Left kidney (tissue), 8 donors: Measurements from ENCODE around the gene ITPRIPL2. TPM values are rescaled to one million over a fixed set of nuclear protein-coding genes. Genes with fewer than 3 reads are reported as not detected.

Experiments
- DNase-seq: peaks from one replicate; pipeline ENCODE4 v3.0.0-alpha.2; 2013
- long read RNA-seq, 8 donors: transcript quantifications; one replicate each; lab custom pipeline, GENCODE V29; 2026
- polyA plus RNA-seq: library from polyadenylated mRNA; unstranded; fragments of 120-200 nt; gene quantifications from one replicate; pipeline ENCODE4 v1.2.1, GENCODE V29; 2013; ENCODE audit not compliant: insufficient read length

ITPRIPL2 gene
- 15.9 TPM for polyA plus RNA-seq
- long read RNA-seq, donor 1, full-length matches to known transcripts, result 42 of 42 reads
- long read RNA-seq, donor 1, partial matches to known transcripts, result 0 of 42 reads
- long read RNA-seq, donor 1, other reads (novel, unspliced or antisense), result 0 of 42 reads
- long read RNA-seq, donor 2, full-length matches to known transcripts, result 50 of 50 reads
- long read RNA-seq, donor 2, partial matches to known transcripts, result 0 of 50 reads
- long read RNA-seq, donor 2, other reads (novel, unspliced or antisense), result 0 of 50 reads
- long read RNA-seq, donor 3, full-length matches to known transcripts, result 36 of 36 reads
- long read RNA-seq, donor 3, partial matches to known transcripts, result 0 of 36 reads
- long read RNA-seq, donor 3, other reads (novel, unspliced or antisense), result 0 of 36 reads
- long read RNA-seq, donor 4, full-length matches to known transcripts, result 2 of 2 reads
- long read RNA-seq, donor 4, partial matches to known transcripts, result 0 of 2 reads
- long read RNA-seq, donor 4, other reads (novel, unspliced or antisense), result 0 of 2 reads
- long read RNA-seq, donor 5, full-length matches to known transcripts, result 29 of 29 reads
- long read RNA-seq, donor 5, partial matches to known transcripts, result 0 of 29 reads
- long read RNA-seq, donor 5, other reads (novel, unspliced or antisense), result 0 of 29 reads
- long read RNA-seq, donor 6, full-length matches to known transcripts, result 38 of 38 reads
- long read RNA-seq, donor 6, partial matches to known transcripts, result 0 of 38 reads
- long read RNA-seq, donor 6, other reads (novel, unspliced or antisense), result 0 of 38 reads
- long read RNA-seq, donor 7, full-length matches to known transcripts, result 42 of 42 reads
- long read RNA-seq, donor 7, partial matches to known transcripts, result 0 of 42 reads
- long read RNA-seq, donor 7, other reads (novel, unspliced or antisense), result 0 of 42 reads
- long read RNA-seq, donor 8, full-length matches to known transcripts, result 17 of 17 reads
- long read RNA-seq, donor 8, partial matches to known transcripts, result 0 of 17 reads
- long read RNA-seq, donor 8, other reads (novel, unspliced or antisense), result 0 of 17 reads

DNA sequence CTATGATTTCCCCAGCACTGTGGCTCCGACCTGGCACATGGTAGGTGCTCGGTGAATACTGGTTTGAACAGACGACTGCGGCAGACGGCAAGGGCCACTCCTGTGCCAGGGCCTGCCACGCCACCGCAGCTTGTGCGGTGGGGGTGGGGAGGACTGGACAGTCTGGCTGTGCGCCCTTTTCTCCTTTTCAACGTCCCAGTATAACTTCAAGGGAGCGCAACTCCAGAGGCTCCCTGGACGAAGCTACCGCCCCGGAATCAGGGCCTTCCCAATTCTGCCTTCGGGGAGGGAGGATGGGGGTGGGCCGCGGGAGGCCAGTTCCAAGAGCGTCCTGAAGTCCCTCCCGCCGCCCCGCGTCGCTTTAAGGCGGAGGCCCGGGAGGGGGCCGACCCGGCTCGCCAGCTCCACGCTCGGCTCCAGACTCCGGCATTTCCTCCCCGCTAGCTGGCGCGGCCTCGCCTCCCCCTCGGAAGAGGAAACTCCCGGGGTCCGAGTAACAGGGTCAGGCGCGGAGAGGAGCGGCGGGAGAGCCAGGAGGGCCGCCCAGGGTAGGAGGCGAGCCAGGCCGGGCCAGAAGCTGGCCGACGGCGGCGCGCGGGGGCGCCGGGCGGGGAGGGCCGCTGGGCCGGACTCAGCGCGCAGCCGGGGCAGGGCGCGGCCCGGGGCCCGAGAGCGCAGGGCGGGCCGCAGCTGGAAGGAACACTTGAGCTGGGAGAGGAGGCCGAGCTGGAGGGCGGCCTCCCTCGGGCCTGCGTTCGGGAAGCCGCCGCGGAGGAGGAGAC lies at the start of gene ITPRIPL2:
ITPRIPL2 (plus strand) TSS at position 388 of the 782 bp plus-strand sequence. CDS start 498 bp downstream, outside the sequence.
- DNase-seq, result peak; percentile 80

GRCh38 chr16:19066988-19067348 lies 46.8 kb upstream of the ITPRIPL2 start:
- no peak for DNase-seq

DNA sequence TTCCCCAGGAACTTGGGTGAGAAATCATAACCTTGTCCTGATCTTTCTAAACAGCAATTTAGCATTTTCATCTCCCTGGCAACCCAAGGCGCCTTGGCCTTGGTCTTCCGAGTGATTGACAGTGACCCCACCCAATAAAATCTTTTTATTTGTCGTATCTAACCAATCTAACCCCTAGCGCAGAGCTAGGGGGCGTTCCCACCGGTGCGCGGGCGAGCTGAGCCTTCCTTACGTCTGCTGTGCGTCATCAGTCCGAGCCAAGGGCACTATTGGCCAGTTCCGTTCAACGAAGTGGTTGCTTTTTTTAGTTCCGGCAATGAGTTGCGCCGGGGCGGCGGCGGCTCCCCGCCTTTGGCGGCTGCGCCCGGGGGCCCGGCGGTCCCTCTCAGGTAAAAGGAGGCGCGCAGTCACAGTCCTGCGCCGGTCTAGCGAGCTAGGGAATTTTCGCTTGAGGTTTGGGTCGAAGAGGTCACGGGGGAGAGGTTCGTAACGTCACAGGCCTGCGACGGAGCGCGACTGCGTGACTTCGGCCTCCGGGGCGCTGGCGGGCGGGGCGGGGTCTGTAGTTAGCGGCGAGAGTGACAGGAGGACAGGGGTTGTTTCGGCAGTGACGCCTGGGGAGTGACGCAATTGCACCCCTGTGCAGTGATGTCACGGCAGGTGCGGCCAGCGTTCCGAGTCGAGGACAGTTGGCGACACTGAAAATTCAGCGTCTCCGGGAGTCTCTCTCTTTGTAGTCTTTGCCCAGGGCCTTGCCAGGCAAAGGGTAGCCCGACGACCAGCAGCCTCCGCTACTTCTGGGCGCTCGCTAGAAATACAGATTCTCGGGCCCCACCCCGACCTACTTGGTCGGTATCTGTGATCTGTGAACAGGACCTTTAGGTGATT lies 46.2 kb upstream of the ITPRIPL2 start, which contains the start of gene COQ7:
COQ7 (plus strand) TSS at position 266 of the 888 bp plus-strand sequence; CDS start at position 317, 51 bp downstream.
- peak; percentile 100 for DNase-seq

- DNase-seq, result no peak
Observed at GRCh38 chr16:19068237-19068815, 45.4 kb upstream of the ITPRIPL2 start.

DNA sequence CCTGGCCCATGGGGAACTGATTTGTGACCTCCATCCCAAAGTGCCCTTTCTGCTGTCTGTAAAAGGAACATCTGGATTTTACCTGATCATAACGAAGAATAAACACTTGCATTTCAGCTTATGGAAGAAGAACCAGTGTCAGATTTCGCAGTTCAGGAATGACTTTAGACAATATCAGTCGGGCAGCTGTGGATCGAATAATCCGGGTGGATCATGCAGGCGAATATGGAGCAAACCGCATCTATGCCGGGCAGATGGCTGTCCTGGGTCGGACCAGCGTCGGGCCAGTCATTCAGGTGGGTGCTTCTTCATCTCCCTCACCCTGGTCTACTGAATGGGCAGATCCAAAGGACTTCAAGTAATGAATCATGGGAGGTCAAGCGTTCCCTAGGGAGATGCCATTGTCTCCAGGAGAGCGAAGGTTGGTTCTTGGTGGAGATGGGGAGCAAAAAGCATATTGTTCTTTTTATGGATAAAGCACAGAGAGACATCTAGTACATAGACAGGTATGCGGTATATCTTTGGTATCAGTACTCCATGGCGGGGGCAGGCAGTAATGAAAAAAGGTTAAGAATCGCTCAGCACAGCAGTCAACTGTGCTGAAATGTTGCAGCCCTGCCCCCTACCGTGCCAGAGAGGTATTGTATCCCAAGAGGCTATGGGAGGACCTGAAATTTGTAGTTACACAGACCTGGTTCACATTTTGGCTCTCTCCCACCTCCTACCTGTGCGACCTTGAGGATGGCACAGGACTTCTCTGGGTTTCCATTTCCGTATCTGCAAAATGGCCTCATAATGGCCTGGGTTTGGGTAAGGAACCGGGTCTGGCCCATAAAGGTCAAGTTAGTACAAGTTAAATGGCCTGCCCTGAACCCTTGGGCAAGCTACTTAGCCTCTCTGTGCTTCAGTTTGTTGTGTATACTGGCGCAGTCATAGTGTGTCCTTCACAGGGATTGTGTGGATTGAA lies 41.7 kb upstream of the ITPRIPL2 start:
- DNase-seq, result no peak

- DNase-seq, result no peak
Observed at GRCh38 chr16:19073344-19073743, 40.4 kb upstream of the ITPRIPL2 start.

DNA sequence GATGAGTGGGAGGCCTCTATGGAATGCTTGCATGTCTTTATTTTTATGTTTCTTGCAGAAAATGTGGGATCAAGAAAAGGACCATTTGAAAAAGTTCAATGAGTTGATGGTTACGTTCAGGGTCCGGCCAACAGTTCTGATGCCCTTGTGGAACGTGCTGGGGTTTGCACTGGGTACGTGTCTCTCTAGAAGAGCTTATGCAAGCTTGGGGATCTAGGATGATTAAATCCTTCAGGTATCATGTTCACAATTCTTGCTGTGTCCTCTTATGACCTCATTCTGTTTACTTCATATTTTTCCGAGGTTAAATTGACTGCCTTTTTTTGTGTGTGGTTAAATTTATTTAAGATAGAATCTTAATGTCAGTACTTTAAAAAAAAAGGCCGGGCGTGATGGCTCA lies 39.9 kb upstream of the ITPRIPL2 start:
- DNase-seq, result no peak

GRCh38 chr16:19075511-19075910 lies 38.3 kb upstream of the ITPRIPL2 start:
- DNase-seq, result no peak

DNA sequence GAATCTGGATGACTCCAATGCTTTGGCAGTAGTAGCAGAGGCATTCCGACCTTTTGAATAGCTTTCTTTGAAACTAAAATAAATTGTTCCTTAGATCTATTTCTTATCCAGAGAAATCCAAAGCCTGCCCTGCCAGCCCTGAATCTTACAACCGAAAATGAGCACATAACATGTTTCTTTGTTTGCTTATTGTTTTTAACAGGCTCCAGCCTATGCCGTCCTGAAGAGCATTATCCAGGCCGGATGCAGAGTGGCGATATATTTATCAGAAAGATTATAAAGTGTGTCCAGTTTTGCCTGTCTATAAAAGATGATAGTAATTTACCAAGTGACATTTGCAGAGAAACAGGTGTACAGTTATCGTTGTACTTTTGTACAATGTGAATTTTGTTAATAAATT lies 35.9 kb upstream of the ITPRIPL2 start:
- DNase-seq, result no peak

DNA sequence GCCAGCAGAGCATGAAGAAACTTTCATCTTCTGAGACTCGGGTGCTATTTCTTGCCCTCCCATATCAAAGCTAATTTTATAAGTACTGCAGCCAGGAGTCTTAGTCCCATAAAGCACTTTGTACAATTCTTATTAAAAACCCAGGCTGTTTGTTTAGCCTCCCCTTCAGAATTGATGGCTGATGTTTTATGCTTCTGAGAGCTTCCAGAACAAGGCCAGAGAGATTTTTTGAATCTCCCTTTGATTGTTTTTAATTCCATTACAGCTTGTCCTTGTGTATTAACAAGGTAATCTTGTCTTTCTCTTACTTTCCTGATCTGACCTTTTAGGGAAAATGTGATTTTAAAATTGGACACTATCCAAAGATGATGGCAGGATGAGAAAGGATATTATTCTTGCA lies 30.1 kb upstream of the ITPRIPL2 start:
- DNase-seq, result no peak

GRCh38 chr16:19084139-19084538 lies 29.6 kb upstream of the ITPRIPL2 start:
- no peak for DNase-seq

- no peak for DNase-seq
Observed at GRCh38 chr16:19084879-19085278, 28.9 kb upstream of the ITPRIPL2 start.

DNA sequence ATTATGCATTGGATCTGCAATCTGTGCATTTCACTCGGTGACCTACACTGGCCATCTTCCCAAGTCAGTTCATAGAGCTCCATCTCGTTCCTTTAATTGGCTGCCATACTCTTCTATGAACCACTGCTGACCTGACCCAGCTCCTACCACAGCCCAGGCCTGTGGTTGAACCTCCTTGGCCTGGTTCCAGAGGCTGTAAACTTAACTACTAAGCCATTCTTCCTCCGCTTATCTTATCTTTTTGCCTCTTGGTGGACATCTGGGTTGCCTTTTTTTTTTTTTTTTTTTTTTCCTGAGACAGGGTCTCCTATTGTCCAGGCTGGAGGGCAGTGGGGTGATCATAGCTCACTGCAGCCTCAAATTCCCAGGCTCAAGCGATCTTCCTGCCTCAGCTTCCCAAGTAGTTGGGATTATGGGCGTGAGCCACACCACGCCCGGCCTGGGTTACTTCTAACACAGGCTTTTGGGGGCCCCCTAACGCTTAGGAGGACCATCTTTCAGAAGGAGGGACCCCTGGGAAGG lies 28.0 kb upstream of the ITPRIPL2 start:
- DNase-seq, result no peak

DNA sequence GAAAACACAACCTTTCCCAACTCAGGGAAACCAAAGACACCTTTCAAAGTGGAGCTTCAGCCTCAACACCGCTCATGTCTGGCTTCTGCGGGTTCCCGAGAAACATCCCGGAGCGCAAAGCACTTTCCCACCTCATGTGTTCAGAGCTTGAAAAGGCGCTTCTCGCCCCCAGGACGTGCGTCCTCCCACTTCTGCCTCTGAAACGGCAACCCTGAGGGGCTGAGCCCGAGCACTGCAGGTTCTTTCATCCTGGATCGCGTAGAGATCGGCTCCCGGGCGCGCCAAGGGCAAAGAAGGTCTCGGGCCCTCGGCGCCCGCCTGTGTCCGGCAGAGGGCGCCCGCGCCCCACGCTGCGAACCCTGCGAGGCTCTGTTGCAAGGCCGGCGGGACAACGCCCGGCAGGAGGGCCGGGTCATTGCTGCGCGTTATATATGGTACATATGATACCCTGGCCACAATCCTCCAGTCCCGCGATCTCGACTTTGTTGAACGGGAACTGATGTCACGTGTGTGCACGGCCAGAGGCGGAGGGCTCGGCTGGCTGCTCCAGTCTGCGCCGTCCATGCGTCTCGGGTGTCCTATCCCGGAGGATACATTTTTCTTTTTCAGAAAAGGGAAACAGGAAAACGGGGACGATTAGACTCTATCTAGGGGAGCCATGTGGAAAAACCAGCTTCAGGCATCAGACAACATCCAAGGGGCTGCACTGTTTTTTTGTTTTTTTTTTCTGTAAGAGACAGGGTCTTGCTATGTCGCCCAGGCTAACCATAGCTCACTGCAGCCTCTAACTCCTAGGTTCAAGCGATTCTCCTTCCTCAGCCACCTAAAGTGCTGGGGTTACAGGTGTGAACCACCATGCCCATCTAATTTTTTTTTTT lies 27.2 kb upstream of the ITPRIPL2 start:
- peak; percentile 86 for DNase-seq

DNA sequence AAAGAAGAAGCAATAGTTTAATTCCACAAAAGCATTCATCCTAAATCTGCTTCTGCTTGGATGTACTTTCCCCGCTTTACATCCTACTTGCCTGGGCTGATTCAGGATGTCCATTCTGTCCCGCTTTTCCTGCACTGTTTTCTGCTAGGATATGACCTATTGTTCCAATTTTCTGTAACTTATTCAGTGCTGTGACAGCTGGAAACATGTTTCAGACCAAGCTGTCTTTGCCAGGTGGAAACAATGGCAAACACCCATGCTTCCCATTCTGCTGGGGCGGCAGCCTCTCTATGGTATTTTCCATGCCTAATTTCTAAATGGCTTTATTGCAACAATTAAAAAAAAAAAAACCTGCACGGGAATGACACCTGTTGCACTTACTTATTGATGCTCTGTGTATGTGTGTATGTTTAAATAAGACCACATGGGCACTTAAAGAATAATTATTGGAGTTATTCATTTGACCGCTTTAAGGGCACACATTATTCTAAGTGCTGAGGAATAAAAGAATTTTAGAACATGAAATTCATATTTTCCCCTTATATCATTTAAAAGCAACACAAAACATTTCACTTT lies 25.3 kb upstream of the ITPRIPL2 start:
- no peak for DNase-seq

GRCh38 chr16:19089410-19089955 lies 24.3 kb upstream of the ITPRIPL2 start:
- DNase-seq, result no peak

DNA sequence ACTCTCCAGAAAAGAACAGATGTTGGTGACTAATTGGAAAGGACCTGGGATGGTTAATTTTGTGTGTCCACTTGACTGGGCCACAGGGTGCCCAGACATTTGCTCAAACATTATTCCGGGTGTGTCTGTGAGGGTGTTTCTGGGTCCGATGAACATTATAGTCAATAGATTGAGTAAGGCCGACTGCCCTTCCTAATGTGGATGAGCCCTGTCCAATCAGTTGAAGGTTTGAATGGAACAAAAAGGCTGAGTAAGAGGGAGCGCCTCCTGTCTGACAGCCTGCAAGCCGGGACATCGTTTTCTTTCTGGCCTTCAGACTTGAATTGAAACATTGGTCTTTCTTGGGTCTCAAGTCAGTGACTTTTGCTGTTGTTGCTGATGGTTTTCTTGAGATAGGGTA lies 22.8 kb upstream of the ITPRIPL2 start:
- no peak for DNase-seq
